Brain microvascular endothelial cell (primary cell): ENCODE measurements around the gene ACVR1B.

Experiments
- DNase-seq: peaks from one replicate; pipeline ENCODE4 v3.0.0-alpha.2; 2020
- H3K27ac ChIP-seq: fragments of 250-450 bp; sonication (Bioruptor Pico); 2 replicates; pipeline ENCODE4 v1.5.1; 2020; ENCODE audit warnings: mild to moderate bottlenecking, moderate library complexity
- H3K27me3 ChIP-seq: fragments of 250-450 bp; sonication (Bioruptor Pico); replicated peaks from 2 replicates; pipeline ENCODE4 v1.5.1; 2020; ENCODE audit warnings: mild to moderate bottlenecking
- H3K36me3 ChIP-seq: fragments of 250-450 bp; sonication (Bioruptor Pico); replicated peaks from 2 replicates; pipeline ENCODE4 v1.5.1; 2020; ENCODE audit warnings: mild to moderate bottlenecking
- H3K4me3 ChIP-seq: 2 replicates; pipeline ENCODE4 v1.5.1; 2011; ENCODE audit warnings: low read depth, mild to moderate bottlenecking, control low read depth, low read length, moderate library complexity
- CTCF ChIP-seq: IDR thresholded peaks from 2 replicates; pipeline ENCODE4 v1.5.1; 2011; ENCODE audit warnings: low read depth, mild to moderate bottlenecking, moderate library complexity, low read length, control low read depth, inconsistent platforms; ENCODE audit errors: missing control alignments
- in situ Hi-C: cut with HindIII; loops from 2 replicates; pipeline ENCODE4 v1.10.0; 2017; ENCODE audit warnings: low sequenced_read_pairs, low pct_ligation_motif_present

The ACVR1B gene

GRCh38 chr12:51922146-51922545, 29.4 kb upstream of the ACVR1B start:
- TF ChIP-seq CTCF: no peak
- H3K27ac ChIP-seq: no peak overlapping the region
- no peak overlapping the region for H3K4me3 ChIP-seq
- H3K36me3 ChIP-seq: no peaks in the 10 kb centered on the region
- in situ Hi-C loops: no loop called here
- no peak for DNase-seq
- H3K27me3 ChIP-seq: no peaks in the 10 kb centered on the region

GRCh38 chr12:51922762-51923505, 28.6 kb upstream of the ACVR1B start:
- Histone ChIP-seq H3K27me3 (no peaks in the 10 kb centered on the region), H3K36me3 (no peaks in the 10 kb centered on the region), H3K4me3 (no peak overlapping the region), H3K27ac (no peak overlapping the region)
- in situ Hi-C loops: no loop called here
- TF ChIP-seq CTCF: no peak
- no peak for DNase-seq

GRCh38 chr12:51923506-51924365, 27.8 kb upstream of the ACVR1B start:
- in situ Hi-C loops: no loop called here
- Histone ChIP-seq H3K27ac (no peak overlapping the region), H3K27me3 (no peaks in the 10 kb centered on the region), H3K36me3 (no peaks in the 10 kb centered on the region), H3K4me3 (peak overlapping the region; percentile 12)
- no peak for DNase-seq
- TF ChIP-seq CTCF: peak; percentile 85

- no peak for DNase-seq
- H3K27me3 ChIP-seq: no peaks in the 10 kb centered on the region
- TF ChIP-seq CTCF: no peak
- in situ Hi-C loops: no loop called here
- no peaks in the 10 kb centered on the region for H3K36me3 ChIP-seq
- H3K4me3 ChIP-seq: no peak overlapping the region
- no peak overlapping the region for H3K27ac ChIP-seq
These were observed 26.8 kb upstream of the ACVR1B start for GRCh38 chr12:51924551-51925319.

- no peak for DNase-seq
- no peak for TF ChIP-seq CTCF
- in situ Hi-C loops: no loop called here
- no peak overlapping the region for H3K27ac ChIP-seq
- no peak overlapping the region for H3K4me3 ChIP-seq
- H3K36me3 ChIP-seq: no peaks in the 10 kb centered on the region
- H3K27me3 ChIP-seq: no peaks in the 10 kb centered on the region
These were observed 26.0 kb upstream of the ACVR1B start for GRCh38 chr12:51925346-51926063.
